Measurements from ENCODE around the gene RPIA.

RPIA gene

GRCh38 chr2:88683160-88684021 is 8.1 kb upstream of the RPIA start:
- in situ Hi-C loops (cut with MboI; ENCODE audit: low sequenced_read_pairs) = no loop called here

GRCh38 chr2:88684519-88684918 is 7.0 kb upstream of the RPIA start:
- in situ Hi-C loops (cut with MboI; ENCODE audit: low sequenced_read_pairs) = no loop called here

GRCh38 chr2:88686320-88686719 is 5.2 kb upstream of the RPIA start:
- in situ Hi-C loops (cut with MboI; ENCODE audit: low sequenced_read_pairs) = no loop called here

- in situ Hi-C loops (cut with MboI; ENCODE audit: low sequenced_read_pairs) = no loop called here
Observed at GRCh38 chr2:88687384-88687783, 4.1 kb upstream of the RPIA start.

GRCh38 chr2:88690591-88691338 is 708 bp upstream of the RPIA start:
- in situ Hi-C loops (cut with MboI; ENCODE audit: low sequenced_read_pairs) = no loop called here

GRCh38 chr2:88692187-88692586 is 714 bp downstream of the RPIA start:
- in situ Hi-C loops (cut with MboI; ENCODE audit: low sequenced_read_pairs) = no loop called here

GRCh38 chr2:88693911-88694414 is 2.5 kb downstream of the RPIA start:
- in situ Hi-C loops (cut with MboI; ENCODE audit: low sequenced_read_pairs) = no loop called here

GRCh38 chr2:88696611-88697010 is 5.1 kb downstream of the RPIA start:
- in situ Hi-C loops (cut with MboI; ENCODE audit: low sequenced_read_pairs) = no loop called here

- in situ Hi-C loops (cut with MboI; ENCODE audit: low sequenced_read_pairs) = no loop called here
Observed at GRCh38 chr2:88697370-88698026, 6.0 kb downstream of the RPIA start.

- in situ Hi-C loops (cut with MboI; ENCODE audit: low sequenced_read_pairs) = no loop called here
Observed at GRCh38 chr2:88698027-88698413, 6.5 kb downstream of the RPIA start.

GRCh38 chr2:88698498-88699233 is 7.2 kb downstream of the RPIA start:
- in situ Hi-C loops (cut with MboI; ENCODE audit: low sequenced_read_pairs) = no loop called here

GRCh38 chr2:88707003-88707402 is 15.5 kb downstream of the RPIA start:
- in situ Hi-C loops (cut with MboI; ENCODE audit: low sequenced_read_pairs) = no loop called here

GRCh38 chr2:88709181-88709631 is 17.7 kb downstream of the RPIA start:
- in situ Hi-C loops (cut with MboI; ENCODE audit: low sequenced_read_pairs) = no loop called here

- in situ Hi-C loops (cut with MboI; ENCODE audit: low sequenced_read_pairs) = no loop called here
Observed at GRCh38 chr2:88711289-88711688, 19.8 kb downstream of the RPIA start.

- in situ Hi-C loops (cut with MboI; ENCODE audit: low sequenced_read_pairs) = no loop called here
Observed at GRCh38 chr2:88711897-88712296, 20.4 kb downstream of the RPIA start.

GRCh38 chr2:88713408-88713807 is 21.9 kb downstream of the RPIA start:
- in situ Hi-C loops (cut with MboI; ENCODE audit: low sequenced_read_pairs) = no loop called here

- in situ Hi-C loops (cut with MboI; ENCODE audit: low sequenced_read_pairs) = no loop called here
Observed at GRCh38 chr2:88714667-88715066, 23.2 kb downstream of the RPIA start.

- in situ Hi-C loops (cut with MboI; ENCODE audit: low sequenced_read_pairs) = no loop called here
Observed at GRCh38 chr2:88720399-88720798, 28.9 kb downstream of the RPIA start.

- in situ Hi-C loops (cut with MboI; ENCODE audit: low sequenced_read_pairs) = no loop called here
Observed at GRCh38 chr2:88721268-88721667, 29.8 kb downstream of the RPIA start.

GRCh38 chr2:88724643-88725332 is 33.3 kb downstream of the RPIA start:
- in situ Hi-C loops (cut with MboI; ENCODE audit: low sequenced_read_pairs) = no loop called here

All from HL-60/S4 treated with phorbol 12-myristate 13-acetate at 8.2 ng/mL for 4 days and 3 days (cell line).